A549 treated with DMSO at 1 μM for 4 hours (cell line): ENCODE data around the gene IRAK1BP1. TPM values are rescaled to one million over a fixed set of nuclear protein-coding genes. Genes with fewer than 3 reads are reported as not detected.

Experiments used
- total RNA-seq: library from RNA; stranded (reverse); fragments of 200-300 nt; extraction: Qiagen RNA extraction; gene quantifications from 5 replicates; pipeline ENCODE4 v1.2.3, GENCODE V29; 2022; ENCODE audit warnings: low read depth

IRAK1BP1 gene
- 0.52 to 1.1 TPM (median 0.74 TPM) in 5 replicates for total RNA-seq

GRCh38 chr6:78867370-78868040 lies at the start of gene IRAK1BP1:
IRAK1BP1 (plus strand) TSS chr6:78867551; CDS start chr6:78867577, 26 bp downstream.

Other genes starting within 250 kb of the IRAK1BP1 start
- gene PHIP, start 210.7 kb downstream of the IRAK1BP1 start, total RNA-seq, result 4.3 to 8.1 TPM (median 7.2 TPM) in 5 replicates